HCT116 (cell line): Measurements from ENCODE around the gene FEV.

Experiments
- CBX3 ChIP-seq: IDR thresholded peaks from 2 replicates; pipeline ENCODE4 v1.6.1; 2012; ENCODE audit warnings: low read depth
- EZH2 ChIP-seq: fragments of 200-600 bp; sonication (generic); IDR thresholded peaks from 2 replicates; pipeline ENCODE4 v1.6.1; 2017; ENCODE audit warnings: antibody characterized with exemption, mixed run types
- POLR2A ChIP-seq: IDR thresholded peaks from 2 replicates; pipeline ENCODE4 v1.7.0; 2011; ENCODE audit warnings: borderline replicate concordance; ENCODE audit not compliant: insufficient read depth, insufficient read length; ENCODE audit errors: extremely low read depth
- RAD21 ChIP-seq: IDR thresholded peaks from 2 replicates; pipeline ENCODE4 v1.6.1; 2012; ENCODE audit warnings: low read depth, mild to moderate bottlenecking
- REST ChIP-seq: IDR thresholded peaks from 2 replicates; pipeline ENCODE4 v1.6.1; 2012; ENCODE audit warnings: low read depth
- TF ChIP-seq, protein P1 (sequence below), 3 experiments: fragments of 200-600 bp in 1 of 3; sonication (generic) in 1 of 3; IDR thresholded peaks in 2 of 3; conservative IDR thresholded peaks in 1 of 3; 2 replicates each; pipeline ENCODE4 v1.5.1; 2012 to 2017; ENCODE audit warnings: low read depth in 2 of 3, low read length in 2 of 3, antibody characterized with exemption in 1 of 3, borderline replicate concordance in 1 of 3, control low read depth in 1 of 3, mild to moderate bottlenecking in 1 of 3, mixed read lengths in 1 of 3, mixed run types in 1 of 3, moderate library complexity in 1 of 3; ENCODE audit not compliant: insufficient read depth in 1 of 3

- no peak for TF ChIP-seq CBX3
- TF ChIP-seq POLR2A = no peak
- no peak for TF ChIP-seq EZH2
- TF ChIP-seq, protein P1, sequence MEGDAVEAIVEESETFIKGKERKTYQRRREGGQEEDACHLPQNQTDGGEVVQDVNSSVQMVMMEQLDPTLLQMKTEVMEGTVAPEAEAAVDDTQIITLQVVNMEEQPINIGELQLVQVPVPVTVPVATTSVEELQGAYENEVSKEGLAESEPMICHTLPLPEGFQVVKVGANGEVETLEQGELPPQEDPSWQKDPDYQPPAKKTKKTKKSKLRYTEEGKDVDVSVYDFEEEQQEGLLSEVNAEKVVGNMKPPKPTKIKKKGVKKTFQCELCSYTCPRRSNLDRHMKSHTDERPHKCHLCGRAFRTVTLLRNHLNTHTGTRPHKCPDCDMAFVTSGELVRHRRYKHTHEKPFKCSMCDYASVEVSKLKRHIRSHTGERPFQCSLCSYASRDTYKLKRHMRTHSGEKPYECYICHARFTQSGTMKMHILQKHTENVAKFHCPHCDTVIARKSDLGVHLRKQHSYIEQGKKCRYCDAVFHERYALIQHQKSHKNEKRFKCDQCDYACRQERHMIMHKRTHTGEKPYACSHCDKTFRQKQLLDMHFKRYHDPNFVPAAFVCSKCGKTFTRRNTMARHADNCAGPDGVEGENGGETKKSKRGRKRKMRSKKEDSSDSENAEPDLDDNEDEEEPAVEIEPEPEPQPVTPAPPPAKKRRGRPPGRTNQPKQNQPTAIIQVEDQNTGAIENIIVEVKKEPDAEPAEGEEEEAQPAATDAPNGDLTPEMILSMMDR (IDR thresholded peaks at IDR 0.05 in 2 of 3, conservative IDR thresholded peaks at IDR 0.05 in 1 of 3; ENCODE audit: borderline replicate concordance in 1 of 3, insufficient read depth in 1 of 3, low read depth in 2 of 3, low read length in 2 of 3) = no peak
- no peak for TF ChIP-seq RAD21
- no peak for TF ChIP-seq REST
Measured at GRCh38 chr2:219003979-219004378, 19.0 kb upstream of the FEV start.
